Stimulated activated CD8-positive, alpha-beta memory T cell treated with anti-CD3 and anti-CD28 coated beads, Interleukin-7, amount 100 ng/mL, for 48 hours (primary cell): ENCODE results near the gene SMU1.

Experiments used
- DNase-seq, 2 donors: peaks; one replicate each; pipeline ENCODE4 v3.0.0-alpha.2; 2020; ENCODE audit warnings: low read depth in 1 of 2; ENCODE audit errors: extremely low read depth in 1 of 2

SMU1 gene

GRCh38 chr9:33076046-33077004, at the start of gene SMU1:
Gene SMU1 (minus strand): TSS chr9:33076674. CDS start chr9:33076608, 66 bp downstream.
- DNase-seq = peak; percentile 86 to 94

GRCh38 chr9:33125461-33125860, 49.0 kb upstream of the SMU1 start:
- DNase-seq = no peak

DNA sequence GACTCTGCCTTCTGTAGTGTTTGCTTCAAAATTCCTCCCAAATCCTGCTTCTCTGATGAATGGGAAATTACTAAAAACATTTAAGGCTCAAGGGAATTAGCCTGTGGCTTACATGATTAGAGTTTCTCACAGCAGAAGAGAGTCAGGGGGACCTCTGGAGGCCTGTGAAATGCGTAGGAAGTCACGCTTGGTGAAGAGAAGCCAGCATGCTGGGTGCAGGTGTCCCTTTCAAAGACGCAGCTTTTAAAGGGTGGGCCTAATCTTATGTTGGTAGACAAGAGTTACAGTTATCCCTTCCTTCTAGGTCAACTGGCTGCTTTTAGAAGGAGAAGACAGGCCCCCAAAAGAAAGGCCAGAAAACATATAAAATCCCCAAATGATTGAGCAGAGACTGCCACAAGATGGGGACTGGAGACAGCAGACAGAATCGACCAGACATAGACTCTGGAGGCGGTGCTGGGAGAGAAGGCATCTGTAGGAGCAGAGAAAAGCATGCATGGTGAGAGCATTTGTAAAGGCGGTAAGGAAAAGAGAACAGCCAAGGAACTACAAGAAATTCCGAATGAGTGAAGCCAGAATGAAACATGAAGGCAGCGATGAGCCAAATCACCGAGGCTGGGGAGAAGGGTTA, 48.4 kb upstream of the SMU1 start:
- no peak for DNase-seq

DNA sequence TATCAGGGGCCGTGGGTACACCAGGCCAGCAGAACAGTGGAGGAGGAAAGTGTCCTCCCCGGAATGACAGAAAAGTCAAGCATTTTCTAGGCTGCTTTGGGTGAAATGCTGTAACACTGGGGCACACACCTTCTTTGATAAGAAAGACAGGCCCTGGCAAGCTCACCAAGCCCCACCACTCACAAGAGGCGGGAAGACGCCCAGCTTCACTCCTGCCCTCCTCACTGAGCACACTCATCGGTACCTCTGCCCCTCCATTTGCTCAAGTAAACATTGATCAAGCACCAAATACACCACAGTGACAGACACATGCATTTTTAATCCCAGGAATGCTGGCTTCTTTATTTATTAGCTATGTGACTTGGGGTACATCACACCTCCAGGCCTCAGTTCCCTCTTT, 47.6 kb upstream of the SMU1 start:
- no peak for DNase-seq

GRCh38 chr9:33123407-33124031, 47.0 kb upstream of the SMU1 start:
- no peak for DNase-seq

GRCh38 chr9:33120620-33121019, 44.1 kb upstream of the SMU1 start:
- DNase-seq = no peak

- no peak for DNase-seq
Measured at GRCh38 chr9:33117796-33118195, 41.3 kb upstream of the SMU1 start.

DNA sequence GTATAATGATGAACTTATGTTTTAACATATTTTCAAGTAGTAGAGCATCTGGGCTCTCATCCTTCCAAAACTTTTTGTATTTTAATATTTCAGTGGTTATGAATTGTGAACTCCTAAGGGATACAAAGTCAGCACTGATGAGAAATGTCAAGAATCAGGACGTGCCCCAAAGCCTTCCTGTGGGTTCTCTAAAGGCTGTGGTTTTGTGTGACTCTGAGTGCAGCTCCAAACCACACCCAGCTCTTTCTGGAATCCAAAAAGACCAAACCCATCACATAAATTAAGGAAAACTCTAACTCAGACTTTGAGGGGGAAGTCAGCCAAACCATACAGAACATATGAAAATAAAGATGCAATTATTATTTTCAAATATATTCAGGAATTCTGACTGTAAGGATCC, 40.8 kb upstream of the SMU1 start:
- DNase-seq = no peak

GRCh38 chr9:33116860-33117259, 40.4 kb upstream of the SMU1 start:
- DNase-seq = no peak

- no peak for DNase-seq
Measured at GRCh38 chr9:33114746-33115145, 38.3 kb upstream of the SMU1 start.

- no peak for DNase-seq
Measured at GRCh38 chr9:33113799-33114547, 37.5 kb upstream of the SMU1 start.

GRCh38 chr9:33112094-33112493, 35.6 kb upstream of the SMU1 start:
- no peak for DNase-seq

DNA sequence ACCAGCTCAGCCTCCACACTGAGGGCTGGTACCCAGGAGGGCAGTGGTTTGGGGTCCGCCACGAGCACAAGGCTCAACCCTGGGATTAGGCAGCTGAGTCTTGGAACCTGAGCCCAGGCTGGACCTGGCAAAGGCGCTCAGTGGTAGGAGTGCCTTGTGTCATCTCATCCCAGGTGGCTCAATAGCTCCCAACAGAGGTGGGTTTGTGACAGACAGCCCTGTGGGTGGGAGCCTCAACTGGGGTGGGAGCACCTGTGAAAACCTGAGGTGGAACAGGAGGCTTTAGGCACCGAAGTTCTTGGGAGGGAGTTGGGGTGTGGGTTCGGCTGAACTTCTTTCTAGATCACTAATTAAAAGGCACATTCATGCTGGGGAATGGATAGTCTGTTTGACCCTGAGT, 35.2 kb upstream of the SMU1 start:
- no peak for DNase-seq

DNA sequence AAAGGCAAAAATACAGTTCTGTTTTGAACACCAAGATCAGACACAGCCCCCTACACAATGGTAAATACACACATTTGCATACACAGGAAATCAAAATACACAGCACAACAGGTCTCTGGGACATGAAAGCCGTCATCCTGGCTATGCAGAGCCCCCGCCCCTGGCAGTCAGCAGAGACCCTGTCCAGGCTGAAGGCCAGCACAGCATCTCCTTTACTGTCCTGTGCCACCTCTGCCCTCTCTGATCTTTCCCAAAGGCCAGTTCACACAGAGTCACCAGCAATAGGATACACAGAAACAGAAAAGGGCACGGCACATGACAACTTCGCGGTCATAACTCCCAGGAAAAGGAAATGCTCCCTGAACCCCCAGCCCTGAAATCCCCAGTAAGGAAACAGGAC, 34.2 kb upstream of the SMU1 start:
- DNase-seq = no peak

- no peak for DNase-seq
Measured at GRCh38 chr9:33109850-33110595, 33.5 kb upstream of the SMU1 start.

DNA sequence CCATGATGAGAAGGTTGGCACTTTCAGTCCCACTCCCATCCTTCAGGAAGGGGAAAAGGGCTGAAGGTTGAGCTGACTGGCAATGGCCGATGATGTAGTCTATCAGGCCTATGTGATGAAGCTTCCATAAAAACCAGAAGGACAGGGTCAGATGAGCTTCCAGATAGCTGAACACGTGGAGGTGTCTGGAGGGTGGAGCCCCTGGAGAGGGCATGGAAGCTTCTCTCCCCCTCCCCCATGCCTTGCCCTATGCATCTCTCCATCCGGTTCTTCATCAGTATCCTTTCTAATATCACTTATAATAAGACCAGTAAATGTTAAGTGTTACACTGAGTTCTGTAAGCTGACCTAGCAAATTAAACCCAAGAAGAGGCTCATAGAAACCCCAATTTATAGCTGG, 32.6 kb upstream of the SMU1 start:
- no peak for DNase-seq

DNA sequence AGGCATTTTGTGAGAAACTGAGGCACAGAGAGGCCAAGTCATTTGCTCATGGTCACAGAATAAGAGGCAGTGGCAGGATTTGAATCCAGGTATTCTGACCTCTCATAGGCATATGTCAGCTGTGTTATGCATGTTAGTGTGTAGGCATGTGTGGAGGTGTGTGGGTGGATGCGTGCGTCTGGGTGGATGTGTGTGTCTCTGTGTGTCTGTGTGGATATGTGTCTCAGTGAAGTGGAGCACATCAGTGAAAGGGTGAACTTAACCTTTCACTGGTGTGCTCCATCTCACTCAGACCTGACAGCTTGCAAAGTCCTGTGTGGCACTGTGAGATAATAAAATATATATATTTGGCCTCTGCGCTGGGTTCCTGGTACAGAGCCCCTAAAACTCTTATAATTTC, 32.0 kb upstream of the SMU1 start:
- no peak for DNase-seq

DNA sequence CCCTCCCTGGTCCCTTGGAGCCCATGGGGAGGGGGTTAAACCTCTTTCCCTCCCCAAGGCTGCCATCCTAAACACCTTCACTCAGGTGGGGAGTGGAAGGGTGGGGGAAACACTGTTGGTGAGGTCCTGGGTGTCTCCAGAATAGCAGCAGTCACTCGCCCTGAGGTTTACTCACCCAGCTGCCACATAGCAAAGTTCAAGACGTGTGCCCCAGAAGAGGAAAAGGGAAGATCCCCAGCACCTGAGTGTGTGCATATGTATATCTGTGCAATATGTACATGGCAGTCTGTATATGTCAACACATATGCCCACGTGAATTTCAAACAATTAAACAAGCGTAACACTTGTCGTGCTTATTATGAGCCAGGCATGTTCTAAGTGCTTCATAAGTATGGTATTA, 31.3 kb upstream of the SMU1 start:
- no peak for DNase-seq

DNA sequence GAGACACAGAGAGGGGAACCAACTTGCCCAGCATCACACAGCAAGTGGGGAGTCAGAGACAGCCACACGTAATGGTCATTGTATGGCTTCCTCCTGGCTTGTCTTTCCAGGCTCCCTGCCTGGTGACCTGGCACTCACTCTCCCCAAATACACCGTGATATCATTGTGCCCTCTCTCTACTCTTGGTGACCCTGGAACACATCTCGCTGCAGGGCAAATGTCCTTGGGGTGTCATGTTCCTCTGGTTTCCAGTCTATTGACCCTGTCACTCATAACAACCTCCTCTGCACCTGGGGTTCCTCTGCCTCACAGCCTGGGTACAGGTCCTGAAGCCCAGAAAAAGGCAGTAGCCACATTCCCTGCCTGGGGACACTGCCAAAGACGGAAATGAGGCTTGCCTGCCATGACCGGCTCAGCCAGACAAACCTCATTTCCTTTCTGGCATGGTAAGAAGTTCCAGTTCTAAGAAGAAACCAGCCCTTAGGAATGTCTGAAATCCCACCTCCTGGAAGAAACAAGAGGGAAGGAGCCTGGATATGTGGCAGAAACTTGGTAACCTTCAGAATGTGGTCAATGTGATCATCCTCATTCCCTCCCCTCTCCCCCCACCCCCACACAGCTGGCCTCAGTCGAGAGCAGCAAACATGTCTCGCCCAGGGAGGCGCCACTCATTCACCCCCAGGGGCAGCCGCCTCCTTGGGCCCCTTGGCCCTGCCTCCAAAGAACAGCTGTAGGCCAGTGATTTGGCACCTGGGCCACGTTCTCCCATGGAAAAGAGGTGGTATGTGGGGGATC, 30.6 kb upstream of the SMU1 start:
- DNase-seq = no peak

DNA sequence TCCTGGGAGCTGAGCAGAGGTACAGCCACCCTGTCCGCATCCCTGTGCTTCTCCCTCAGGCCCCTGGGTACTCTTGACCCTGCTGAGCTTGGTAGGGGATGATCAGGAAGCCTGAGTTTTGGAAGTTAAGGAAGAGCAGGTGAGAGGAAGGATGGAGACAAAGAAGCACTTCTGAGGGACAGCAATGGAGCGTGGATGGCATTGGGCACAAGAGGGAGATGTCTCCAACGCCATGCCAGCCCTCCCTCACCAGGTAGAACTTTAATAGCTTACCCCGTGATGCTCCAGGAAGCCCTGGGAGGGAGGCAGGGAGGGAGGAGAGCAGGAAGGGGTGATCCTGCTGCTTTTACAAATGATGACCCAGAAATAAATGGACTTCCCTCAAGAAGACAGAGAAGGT, 29.9 kb upstream of the SMU1 start:
- no peak for DNase-seq
